ENCODE results near the gene CCDC106.

Gene CCDC106

GRCh38 chr19:55663846-55664536 lies 16.0 kb downstream of the CCDC106 start:
- DNase-seq (ENCODE audit: insufficient read length, low spot score), result no peak
- FAIRE-seq, result peak; percentile 5
- TF ChIP-seq PAX5 (IDR thresholded peaks at IDR 0.05; ENCODE audit: insufficient read depth, low read length, severe bottlenecking) (no peak), POLR2A (IDR thresholded peaks at IDR 0.05; ENCODE audit: low read depth, low read length) (no peak), POLR2AphosphoS5 (IDR thresholded peaks at IDR 0.05; ENCODE audit: low read depth, low read length) (no peak), POU2F2 (IDR thresholded peaks at IDR 0.05; ENCODE audit: low read depth, low read length) (no peak), SPI1 (IDR thresholded peaks at IDR 0.05; ENCODE audit: low read depth, low read length) (no peak), TAF1 (IDR thresholded peaks at IDR 0.05; ENCODE audit: low read depth, low read length) (no peak)

- TF ChIP-seq PAX5 (IDR thresholded peaks at IDR 0.05; ENCODE audit: insufficient read depth, low read length, severe bottlenecking) (no peak), POLR2AphosphoS5 (IDR thresholded peaks at IDR 0.05; ENCODE audit: low read depth, low read length) (no peak), TAF1 (IDR thresholded peaks at IDR 0.05; ENCODE audit: low read depth, low read length) (no peak), SPI1 (IDR thresholded peaks at IDR 0.05; ENCODE audit: low read depth, low read length) (no peak), POLR2A (IDR thresholded peaks at IDR 0.05; ENCODE audit: low read depth, low read length) (no peak), POU2F2 (IDR thresholded peaks at IDR 0.05; ENCODE audit: low read depth, low read length) (no peak)
- no peak for DNase-seq (ENCODE audit: insufficient read length, low spot score)
- FAIRE-seq, result no peak
Measured at GRCh38 chr19:55666343-55667005, 18.5 kb downstream of the CCDC106 start.

GRCh38 chr19:55667006-55667381 lies 19.0 kb downstream of the CCDC106 start:
- TF ChIP-seq POLR2AphosphoS5 (IDR thresholded peaks at IDR 0.05; ENCODE audit: low read depth, low read length) (no peak; the same call in 1 of the 2 replicates), SPI1 (IDR thresholded peaks at IDR 0.05; ENCODE audit: low read depth, low read length) (no peak), POLR2A (IDR thresholded peaks at IDR 0.05; ENCODE audit: low read depth, low read length) (no peak), POU2F2 (IDR thresholded peaks at IDR 0.05; ENCODE audit: low read depth, low read length) (no peak), TAF1 (IDR thresholded peaks at IDR 0.05; ENCODE audit: low read depth, low read length) (no peak), PAX5 (IDR thresholded peaks at IDR 0.05; ENCODE audit: insufficient read depth, low read length, severe bottlenecking) (no peak)
- no peak for DNase-seq (ENCODE audit: insufficient read length, low spot score)
- no peak for FAIRE-seq

GRCh38 chr19:55667511-55667910 lies 19.5 kb downstream of the CCDC106 start:
- TF ChIP-seq POLR2AphosphoS5 (IDR thresholded peaks at IDR 0.05; ENCODE audit: low read depth, low read length), result no peak
- TF ChIP-seq SPI1 (IDR thresholded peaks at IDR 0.05; ENCODE audit: low read depth, low read length), result no peak
- 0 out of 2 replicates have a peak, but pooled peaks have one; percentile 3 for TF ChIP-seq POU2F2 (IDR thresholded peaks at IDR 0.05; ENCODE audit: low read depth, low read length)
- TF ChIP-seq POLR2A (IDR thresholded peaks at IDR 0.05; ENCODE audit: low read depth, low read length), result no peak
- DNase-seq (ENCODE audit: insufficient read length, low spot score) (no peak), FAIRE-seq (no peak)

- DNase-seq (ENCODE audit: insufficient read length, low spot score) (no peak), FAIRE-seq (no peak)
- no peak for TF ChIP-seq POU2F2 (IDR thresholded peaks at IDR 0.05; ENCODE audit: low read depth, low read length)
- TF ChIP-seq SPI1 (IDR thresholded peaks at IDR 0.05; ENCODE audit: low read depth, low read length), result no peak
- TF ChIP-seq POLR2AphosphoS5 (IDR thresholded peaks at IDR 0.05; ENCODE audit: low read depth, low read length), result no peak
- TF ChIP-seq POLR2A (IDR thresholded peaks at IDR 0.05; ENCODE audit: low read depth, low read length), result peak; percentile 20; the same call in 1 of the 2 replicates
- no peak for TF ChIP-seq PAX5 (IDR thresholded peaks at IDR 0.05; ENCODE audit: insufficient read depth, low read length, severe bottlenecking)
- no peak for TF ChIP-seq TAF1 (IDR thresholded peaks at IDR 0.05; ENCODE audit: low read depth, low read length)
Measured at GRCh38 chr19:55667958-55668357, 19.9 kb downstream of the CCDC106 start.

GRCh38 chr19:55668603-55669348 lies 20.8 kb downstream of the CCDC106 start:
- TF ChIP-seq TAF1 (IDR thresholded peaks at IDR 0.05; ENCODE audit: low read depth, low read length) (no peak), PAX5 (IDR thresholded peaks at IDR 0.05; ENCODE audit: insufficient read depth, low read length, severe bottlenecking) (no peak), POU2F2 (IDR thresholded peaks at IDR 0.05; ENCODE audit: low read depth, low read length) (no peak), POLR2A (IDR thresholded peaks at IDR 0.05; ENCODE audit: low read depth, low read length) (no peak), SPI1 (IDR thresholded peaks at IDR 0.05; ENCODE audit: low read depth, low read length) (no peak), POLR2AphosphoS5 (IDR thresholded peaks at IDR 0.05; ENCODE audit: low read depth, low read length) (no peak)
- DNase-seq (ENCODE audit: insufficient read length, low spot score) (no peak), FAIRE-seq (no peak)

- TF ChIP-seq TAF1 (IDR thresholded peaks at IDR 0.05; ENCODE audit: low read depth, low read length), result no peak
- TF ChIP-seq SPI1 (IDR thresholded peaks at IDR 0.05; ENCODE audit: low read depth, low read length), result no peak
- TF ChIP-seq POU2F2 (IDR thresholded peaks at IDR 0.05; ENCODE audit: low read depth, low read length), result no peak
- no peak for TF ChIP-seq PAX5 (IDR thresholded peaks at IDR 0.05; ENCODE audit: insufficient read depth, low read length, severe bottlenecking)
- no peak for TF ChIP-seq POLR2AphosphoS5 (IDR thresholded peaks at IDR 0.05; ENCODE audit: low read depth, low read length)
- TF ChIP-seq POLR2A (IDR thresholded peaks at IDR 0.05; ENCODE audit: low read depth, low read length), result no peak; the same call in 1 of the 2 replicates
- FAIRE-seq (no peak), DNase-seq (ENCODE audit: insufficient read length, low spot score) (no peak)
Measured at GRCh38 chr19:55669418-55670279, 21.6 kb downstream of the CCDC106 start.

- DNase-seq (ENCODE audit: insufficient read length, low spot score) (no peak), FAIRE-seq (peak; percentile 83)
- TF ChIP-seq SPI1 (IDR thresholded peaks at IDR 0.05; ENCODE audit: low read depth, low read length) (no peak), POLR2A (IDR thresholded peaks at IDR 0.05; ENCODE audit: low read depth, low read length) (no peak), POU2F2 (IDR thresholded peaks at IDR 0.05; ENCODE audit: low read depth, low read length) (no peak), POLR2AphosphoS5 (IDR thresholded peaks at IDR 0.05; ENCODE audit: low read depth, low read length) (no peak), TAF1 (IDR thresholded peaks at IDR 0.05; ENCODE audit: low read depth, low read length) (no peak), PAX5 (IDR thresholded peaks at IDR 0.05; ENCODE audit: insufficient read depth, low read length, severe bottlenecking) (no peak)
Measured at GRCh38 chr19:55670280-55671053, 22.5 kb downstream of the CCDC106 start.

Measured in GM12891 (cell line).